ENCODE measurements around the gene GALNT16.

Gene GALNT16

DNA sequence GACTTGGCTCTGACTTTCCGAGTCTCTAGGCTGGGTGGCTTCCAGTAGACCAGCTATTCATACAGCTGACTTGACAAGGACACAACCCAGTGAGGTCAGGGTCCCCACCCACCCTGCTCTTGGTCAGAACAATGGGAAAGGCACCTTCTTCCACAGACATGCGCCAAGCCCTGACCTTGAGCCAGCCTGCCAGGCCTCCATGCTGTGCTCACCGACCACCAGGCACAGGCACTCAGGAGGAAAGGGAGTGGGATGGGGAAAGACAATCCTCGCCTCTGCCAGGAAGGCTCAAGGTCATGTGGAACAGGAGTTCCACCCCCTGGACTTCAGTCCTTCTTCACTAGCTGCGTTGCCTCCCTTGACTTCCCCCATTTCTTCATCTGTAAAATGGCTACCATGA is 31.4 kb downstream of the GALNT16 start:
- Histone ChIP-seq H3K4me3 (ENCODE audit: low read length, poor library complexity, severe bottlenecking) (no peak overlapping the region), H3K9me2 (replicated peaks; ENCODE audit: low read depth, low read length) (no peaks in the 10 kb centered on the region), H3K36me3 (ENCODE audit: insufficient read depth, low read length) (no peaks in the 10 kb centered on the region), H3K9me3 (ENCODE audit: insufficient read depth, low read depth, low read length) (no peaks in the 10 kb centered on the region), H3K9ac (ENCODE audit: low read depth, low read length, poor library complexity, severe bottlenecking) (no peak overlapping the region), H2AFZ (ENCODE audit: low read length) (no peak overlapping the region), H4K20me1 (ENCODE audit: insufficient read depth, low read length, poor library complexity, severe bottlenecking) (no peaks in the 10 kb centered on the region), H3K27me3 (ENCODE audit: insufficient read depth, low read length, poor library complexity, severe bottlenecking) (no peaks in the 10 kb centered on the region), H3K4me1 (ENCODE audit: insufficient read depth, low read length, poor library complexity, severe bottlenecking) (no peaks in the 10 kb centered on the region), H3K4me2 (ENCODE audit: low read depth, low read length, poor library complexity, severe bottlenecking) (no peak overlapping the region), H3K79me2 (ENCODE audit: insufficient read depth, low read length) (no peaks in the 10 kb centered on the region), H3F3A (ENCODE audit: low read depth) (no peaks in the 10 kb centered on the region)
- TF ChIP-seq, protein P1, sequence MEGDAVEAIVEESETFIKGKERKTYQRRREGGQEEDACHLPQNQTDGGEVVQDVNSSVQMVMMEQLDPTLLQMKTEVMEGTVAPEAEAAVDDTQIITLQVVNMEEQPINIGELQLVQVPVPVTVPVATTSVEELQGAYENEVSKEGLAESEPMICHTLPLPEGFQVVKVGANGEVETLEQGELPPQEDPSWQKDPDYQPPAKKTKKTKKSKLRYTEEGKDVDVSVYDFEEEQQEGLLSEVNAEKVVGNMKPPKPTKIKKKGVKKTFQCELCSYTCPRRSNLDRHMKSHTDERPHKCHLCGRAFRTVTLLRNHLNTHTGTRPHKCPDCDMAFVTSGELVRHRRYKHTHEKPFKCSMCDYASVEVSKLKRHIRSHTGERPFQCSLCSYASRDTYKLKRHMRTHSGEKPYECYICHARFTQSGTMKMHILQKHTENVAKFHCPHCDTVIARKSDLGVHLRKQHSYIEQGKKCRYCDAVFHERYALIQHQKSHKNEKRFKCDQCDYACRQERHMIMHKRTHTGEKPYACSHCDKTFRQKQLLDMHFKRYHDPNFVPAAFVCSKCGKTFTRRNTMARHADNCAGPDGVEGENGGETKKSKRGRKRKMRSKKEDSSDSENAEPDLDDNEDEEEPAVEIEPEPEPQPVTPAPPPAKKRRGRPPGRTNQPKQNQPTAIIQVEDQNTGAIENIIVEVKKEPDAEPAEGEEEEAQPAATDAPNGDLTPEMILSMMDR (conservative IDR thresholded peaks at IDR 0.05; ENCODE audit: low read length) = no peak
- TF ChIP-seq EZH2phosphoT487 (IDR thresholded peaks at IDR 0.05; ENCODE audit: borderline replicate concordance) = no peak

- Histone ChIP-seq H3K36me3 (ENCODE audit: insufficient read depth, low read length) (no peaks in the 10 kb centered on the region), H3K9ac (ENCODE audit: low read depth, low read length, poor library complexity, severe bottlenecking) (no peak overlapping the region), H3F3A (ENCODE audit: low read depth) (no peaks in the 10 kb centered on the region), H3K9me2 (replicated peaks; ENCODE audit: low read depth, low read length) (no peaks in the 10 kb centered on the region), H3K27me3 (ENCODE audit: insufficient read depth, low read length, poor library complexity, severe bottlenecking) (no peaks in the 10 kb centered on the region), H3K9me3 (ENCODE audit: insufficient read depth, low read depth, low read length) (no peaks in the 10 kb centered on the region), H3K4me2 (ENCODE audit: low read depth, low read length, poor library complexity, severe bottlenecking) (no peak overlapping the region), H4K20me1 (ENCODE audit: insufficient read depth, low read length, poor library complexity, severe bottlenecking) (no peaks in the 10 kb centered on the region), H2AFZ (ENCODE audit: low read length) (no peak overlapping the region), H3K4me3 (ENCODE audit: low read length, poor library complexity, severe bottlenecking) (no peak overlapping the region), H3K4me1 (ENCODE audit: insufficient read depth, low read length, poor library complexity, severe bottlenecking) (no peaks in the 10 kb centered on the region), H3K79me2 (ENCODE audit: insufficient read depth, low read length) (no peaks in the 10 kb centered on the region)
- TF ChIP-seq EZH2phosphoT487 (IDR thresholded peaks at IDR 0.05; ENCODE audit: borderline replicate concordance) = no peak
- TF ChIP-seq, protein P1 (conservative IDR thresholded peaks at IDR 0.05; ENCODE audit: low read length) = no peak
Observed at GRCh38 chr14:69291891-69292561, 32.1 kb downstream of the GALNT16 start.

DNA sequence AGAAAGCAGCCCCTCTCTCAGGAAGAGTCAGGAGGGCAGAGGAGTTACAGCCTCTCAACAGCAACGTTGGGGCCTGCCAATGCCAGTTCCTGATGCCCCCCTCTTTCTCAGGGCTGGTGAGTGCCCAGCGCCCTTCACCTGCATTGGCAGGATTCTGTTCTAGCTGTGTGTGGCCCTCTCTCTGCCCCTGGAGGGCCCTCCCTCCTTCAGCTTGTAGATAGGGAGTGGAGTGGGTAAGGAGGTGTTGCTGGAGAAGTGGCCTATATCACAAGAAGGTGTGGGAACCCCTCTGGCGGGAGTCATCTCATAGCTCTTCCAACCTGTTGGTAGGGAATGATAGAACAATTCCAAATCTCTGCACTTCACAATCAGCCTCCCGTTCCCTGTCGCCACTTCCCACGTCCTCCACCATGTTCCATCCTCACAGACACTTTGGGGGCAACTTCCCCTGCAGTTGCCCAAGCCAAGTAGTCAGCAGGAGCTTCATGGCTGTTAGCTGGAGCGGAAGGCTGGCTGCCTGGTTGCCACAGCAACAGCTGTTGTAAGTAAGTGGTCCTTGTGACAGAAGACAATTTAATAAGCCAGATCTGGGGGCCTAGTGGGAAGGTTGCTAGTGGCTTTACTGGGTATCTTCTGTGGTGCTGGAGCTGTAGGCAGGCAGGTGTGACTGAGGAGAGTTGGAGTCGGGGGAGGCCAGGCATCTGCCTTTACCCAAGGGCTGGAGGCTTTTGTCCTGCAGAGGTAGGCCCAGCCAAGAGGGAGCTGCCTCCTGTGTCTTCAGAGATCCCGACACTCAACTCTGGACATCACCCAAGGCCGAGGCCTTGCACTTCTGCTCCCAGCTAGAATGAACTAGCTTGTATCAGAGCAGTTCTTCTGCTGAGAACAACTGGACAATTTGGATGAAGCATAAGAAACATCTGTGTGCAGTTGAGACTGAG is 38.4 kb downstream of the GALNT16 start:
- Histone ChIP-seq H3K36me3 (ENCODE audit: insufficient read depth, low read length) (no peaks in the 10 kb centered on the region), H2AFZ (ENCODE audit: low read length) (no peak overlapping the region), H3K9ac (ENCODE audit: low read depth, low read length, poor library complexity, severe bottlenecking) (no peak overlapping the region), H3F3A (ENCODE audit: low read depth) (no peaks in the 10 kb centered on the region), H3K9me3 (ENCODE audit: insufficient read depth, low read depth, low read length) (no peaks in the 10 kb centered on the region), H3K4me2 (ENCODE audit: low read depth, low read length, poor library complexity, severe bottlenecking) (no peak overlapping the region), H4K20me1 (ENCODE audit: insufficient read depth, low read length, poor library complexity, severe bottlenecking) (no peaks in the 10 kb centered on the region), H3K9me2 (replicated peaks; ENCODE audit: low read depth, low read length) (no peaks in the 10 kb centered on the region), H3K79me2 (ENCODE audit: insufficient read depth, low read length) (no peaks in the 10 kb centered on the region), H3K27me3 (ENCODE audit: insufficient read depth, low read length, poor library complexity, severe bottlenecking) (no peaks in the 10 kb centered on the region), H3K4me3 (ENCODE audit: low read length, poor library complexity, severe bottlenecking) (no peak overlapping the region), H3K4me1 (ENCODE audit: insufficient read depth, low read length, poor library complexity, severe bottlenecking) (no peaks in the 10 kb centered on the region)
- TF ChIP-seq, protein P1 (conservative IDR thresholded peaks at IDR 0.05; ENCODE audit: low read length) = no peak
- no peak for TF ChIP-seq EZH2phosphoT487 (IDR thresholded peaks at IDR 0.05; ENCODE audit: borderline replicate concordance)

Data from Loucy (cell line).